Measurements from ENCODE around the gene THNSL1.

DNA sequence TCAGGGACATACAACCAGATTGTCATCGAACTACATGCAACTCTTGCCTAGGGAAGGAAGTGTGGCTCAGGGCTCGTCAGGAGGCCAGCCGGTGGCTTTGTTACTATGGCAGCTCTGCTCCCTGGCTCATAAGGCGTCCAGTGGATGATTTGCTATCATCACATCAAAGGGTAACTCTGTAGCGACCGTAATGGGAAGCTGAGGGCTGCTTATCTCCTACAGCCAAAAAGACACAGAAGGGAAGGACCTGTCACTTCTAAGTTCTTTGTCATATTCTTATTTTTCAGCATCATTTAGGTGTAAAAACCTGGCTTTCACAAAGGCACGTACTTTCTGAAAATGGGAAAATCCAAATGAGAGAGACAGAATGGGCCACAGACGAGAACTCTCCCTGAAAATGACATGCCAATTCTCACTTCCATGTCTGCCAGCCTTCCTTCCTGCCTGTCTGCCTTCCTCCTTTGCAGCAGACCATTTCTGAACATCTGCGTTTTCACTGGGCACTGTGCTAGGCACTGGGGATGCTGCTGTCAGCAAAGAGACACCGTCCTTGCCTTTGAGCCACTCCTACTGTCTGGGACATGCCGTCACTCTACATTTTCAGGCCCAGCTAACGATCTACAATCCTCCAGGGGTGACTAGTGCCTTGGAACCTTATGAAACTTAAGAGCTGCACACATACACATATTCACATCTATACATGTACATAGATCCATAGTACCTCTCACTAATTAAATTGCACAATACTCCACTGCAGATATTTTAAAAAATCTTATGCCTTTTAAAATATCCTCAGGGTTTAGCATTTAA lies 27.4 kb upstream of the THNSL1 start:
- TF ChIP-seq, protein P1, sequence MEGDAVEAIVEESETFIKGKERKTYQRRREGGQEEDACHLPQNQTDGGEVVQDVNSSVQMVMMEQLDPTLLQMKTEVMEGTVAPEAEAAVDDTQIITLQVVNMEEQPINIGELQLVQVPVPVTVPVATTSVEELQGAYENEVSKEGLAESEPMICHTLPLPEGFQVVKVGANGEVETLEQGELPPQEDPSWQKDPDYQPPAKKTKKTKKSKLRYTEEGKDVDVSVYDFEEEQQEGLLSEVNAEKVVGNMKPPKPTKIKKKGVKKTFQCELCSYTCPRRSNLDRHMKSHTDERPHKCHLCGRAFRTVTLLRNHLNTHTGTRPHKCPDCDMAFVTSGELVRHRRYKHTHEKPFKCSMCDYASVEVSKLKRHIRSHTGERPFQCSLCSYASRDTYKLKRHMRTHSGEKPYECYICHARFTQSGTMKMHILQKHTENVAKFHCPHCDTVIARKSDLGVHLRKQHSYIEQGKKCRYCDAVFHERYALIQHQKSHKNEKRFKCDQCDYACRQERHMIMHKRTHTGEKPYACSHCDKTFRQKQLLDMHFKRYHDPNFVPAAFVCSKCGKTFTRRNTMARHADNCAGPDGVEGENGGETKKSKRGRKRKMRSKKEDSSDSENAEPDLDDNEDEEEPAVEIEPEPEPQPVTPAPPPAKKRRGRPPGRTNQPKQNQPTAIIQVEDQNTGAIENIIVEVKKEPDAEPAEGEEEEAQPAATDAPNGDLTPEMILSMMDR (IDR thresholded peaks at IDR 0.05): no peak
- no peak for TF ChIP-seq POLR2A (IDR thresholded peaks at IDR 0.05)

All from vagina (tissue), 2 donors.